Measurements from ENCODE around the gene ANKRD37.
A peak's percentile ranks its signal among the peaks of the same experiment; 100 is the strongest.

ANKRD37 gene

GRCh38 chr4:185425647-185426352 lies 29.2 kb downstream of the ANKRD37 start, which contains the start of gene UFSP2:
UFSP2 (minus strand) TSS chr4:185425964; CDS start chr4:185425868, 96 bp downstream.
- peak; percentile 93 for DNase-seq
- peak within 1 kb of the TSS; percentile 85 for H3K4me2 ChIP-seq (ENCODE audit: low read depth, low read length)
- no peaks in the 10 kb centered on the region; the same call in 1 of the 2 replicates for H3K36me3 ChIP-seq (replicated peaks; ENCODE audit: insufficient read depth, low read length)
- peaks cover 23% of the 10 kb centered on the region for H3K4me1 ChIP-seq (ENCODE audit: low read length)
- H2AFZ ChIP-seq (ENCODE audit: low read length), result peak within 1 kb of the TSS; percentile 91
- peak within 1 kb of the TSS; percentile 84 for H3K27ac ChIP-seq (ENCODE audit: low read length)
- no peaks in the 10 kb centered on the region for H3K27me3 ChIP-seq (replicated peaks; ENCODE audit: insufficient read depth, low read length)
- peak within 1 kb of the TSS; percentile 98 for H3K9ac ChIP-seq (ENCODE audit: low read length)
- peak within 1 kb of the TSS; percentile 83 for H3K4me3 ChIP-seq (ENCODE audit: low read length)
- H3F3A ChIP-seq (ENCODE audit: insufficient read depth, low read length), result peaks cover 2% of the 10 kb centered on the region; the same call in 1 of the 2 replicates
- H3K9me3 ChIP-seq (replicated peaks; ENCODE audit: insufficient read depth, low read length), result no peaks in the 10 kb centered on the region
- H3K79me2 ChIP-seq (ENCODE audit: low read length), result peaks cover 49% of the 10 kb centered on the region
- no peaks in the 10 kb centered on the region for H3K9me2 ChIP-seq (replicated peaks; ENCODE audit: insufficient read depth, low read length)
- H4K20me1 ChIP-seq (ENCODE audit: insufficient read depth, low read length), result no peaks in the 10 kb centered on the region
- TF ChIP-seq EZH2phosphoT487 (IDR thresholded peaks at IDR 0.05; ENCODE audit: low read length) (no peak), EZH2 (optimal IDR thresholded peaks at IDR 0.05; ENCODE audit: low read depth, low read length) (no peak)
- TF ChIP-seq, protein P1, sequence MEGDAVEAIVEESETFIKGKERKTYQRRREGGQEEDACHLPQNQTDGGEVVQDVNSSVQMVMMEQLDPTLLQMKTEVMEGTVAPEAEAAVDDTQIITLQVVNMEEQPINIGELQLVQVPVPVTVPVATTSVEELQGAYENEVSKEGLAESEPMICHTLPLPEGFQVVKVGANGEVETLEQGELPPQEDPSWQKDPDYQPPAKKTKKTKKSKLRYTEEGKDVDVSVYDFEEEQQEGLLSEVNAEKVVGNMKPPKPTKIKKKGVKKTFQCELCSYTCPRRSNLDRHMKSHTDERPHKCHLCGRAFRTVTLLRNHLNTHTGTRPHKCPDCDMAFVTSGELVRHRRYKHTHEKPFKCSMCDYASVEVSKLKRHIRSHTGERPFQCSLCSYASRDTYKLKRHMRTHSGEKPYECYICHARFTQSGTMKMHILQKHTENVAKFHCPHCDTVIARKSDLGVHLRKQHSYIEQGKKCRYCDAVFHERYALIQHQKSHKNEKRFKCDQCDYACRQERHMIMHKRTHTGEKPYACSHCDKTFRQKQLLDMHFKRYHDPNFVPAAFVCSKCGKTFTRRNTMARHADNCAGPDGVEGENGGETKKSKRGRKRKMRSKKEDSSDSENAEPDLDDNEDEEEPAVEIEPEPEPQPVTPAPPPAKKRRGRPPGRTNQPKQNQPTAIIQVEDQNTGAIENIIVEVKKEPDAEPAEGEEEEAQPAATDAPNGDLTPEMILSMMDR (IDR thresholded peaks at IDR 0.05; ENCODE audit: low read length), result no peak

DNA sequence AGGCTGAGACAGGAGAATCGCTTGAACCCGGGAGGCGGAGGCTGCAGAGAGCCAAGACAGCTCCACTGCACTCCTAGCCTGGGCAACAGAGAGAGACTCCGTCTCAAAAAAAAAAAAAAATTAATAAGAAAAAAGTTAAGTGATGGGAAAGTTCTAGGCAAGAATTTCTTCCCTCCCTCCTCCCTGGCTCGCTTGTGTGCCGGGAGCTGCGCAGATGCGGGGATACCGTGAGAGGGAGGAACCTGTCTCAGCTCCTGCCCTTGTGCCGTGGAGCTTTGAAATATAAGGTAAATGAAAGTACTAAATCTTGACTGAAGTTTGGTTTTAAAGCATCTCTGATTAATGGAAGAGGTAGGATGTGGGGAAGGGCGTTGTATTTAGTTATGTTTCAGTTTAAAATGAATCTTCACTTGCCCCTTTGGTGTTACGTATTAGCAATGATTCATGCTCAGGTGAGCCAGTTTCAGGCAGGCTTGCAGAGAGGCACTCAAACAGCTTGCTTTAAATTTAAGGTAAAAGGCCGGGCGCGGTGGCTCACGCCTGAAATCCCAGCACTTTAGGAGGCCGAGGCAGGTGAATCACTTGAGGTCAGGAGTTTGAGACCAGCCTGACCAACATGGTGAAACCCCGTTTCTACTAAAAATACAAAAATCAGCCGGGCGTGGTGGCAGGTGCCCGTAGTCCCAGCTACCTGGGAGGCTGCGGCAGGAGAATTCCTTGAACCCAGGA lies 30.5 kb downstream of the ANKRD37 start:
- Histone ChIP-seq H4K20me1 (ENCODE audit: insufficient read depth, low read length) (no peaks in the 10 kb centered on the region), H3K36me3 (replicated peaks; ENCODE audit: insufficient read depth, low read length) (no peaks in the 10 kb centered on the region), H3K4me3 (ENCODE audit: low read length) (no peak overlapping the region), H3K79me2 (ENCODE audit: low read length) (peaks cover 36% of the 10 kb centered on the region), H3K9me3 (replicated peaks; ENCODE audit: insufficient read depth, low read length) (no peaks in the 10 kb centered on the region), H3K27me3 (replicated peaks; ENCODE audit: insufficient read depth, low read length) (no peaks in the 10 kb centered on the region), H3K9me2 (replicated peaks; ENCODE audit: insufficient read depth, low read length) (no peaks in the 10 kb centered on the region), H3K4me1 (ENCODE audit: low read length) (peaks cover 10% of the 10 kb centered on the region), H3K27ac (ENCODE audit: low read length) (no peak overlapping the region), H3F3A (ENCODE audit: insufficient read depth, low read length) (peaks cover 2% of the 10 kb centered on the region; the same call in 1 of the 2 replicates), H3K9ac (ENCODE audit: low read length) (no peak overlapping the region), H3K4me2 (ENCODE audit: low read depth, low read length) (no peak overlapping the region), H2AFZ (ENCODE audit: low read length) (no peak overlapping the region)
- no peak for DNase-seq
- no peak for TF ChIP-seq EZH2 (optimal IDR thresholded peaks at IDR 0.05; ENCODE audit: low read depth, low read length)
- TF ChIP-seq, protein P1 (IDR thresholded peaks at IDR 0.05; ENCODE audit: low read length), result no peak
- no peak for TF ChIP-seq EZH2phosphoT487 (IDR thresholded peaks at IDR 0.05; ENCODE audit: low read length)

DNA sequence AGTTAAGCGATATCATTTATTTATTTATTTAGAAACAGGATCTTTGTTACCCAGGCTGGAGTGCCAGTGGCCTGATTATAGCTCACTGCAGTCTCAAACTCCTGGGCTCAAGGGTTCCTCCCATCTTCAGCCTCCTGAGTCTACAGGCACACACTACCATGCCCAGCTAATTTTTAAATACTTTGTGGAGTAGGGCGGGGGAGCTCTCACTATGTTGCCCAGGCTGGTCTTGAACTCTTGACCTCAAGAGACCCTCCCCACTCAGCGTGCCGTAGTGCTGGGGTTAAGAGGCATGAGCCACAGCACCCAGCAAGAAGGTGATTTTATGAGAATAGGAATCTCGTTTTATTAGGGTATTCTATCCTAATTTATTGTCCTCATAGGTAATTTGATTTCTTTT lies 33.0 kb downstream of the ANKRD37 start:
- Histone ChIP-seq H3K36me3 (replicated peaks; ENCODE audit: insufficient read depth, low read length) (no peaks in the 10 kb centered on the region), H3K4me3 (ENCODE audit: low read length) (no peak overlapping the region), H3K9me3 (replicated peaks; ENCODE audit: insufficient read depth, low read length) (no peaks in the 10 kb centered on the region), H2AFZ (ENCODE audit: low read length) (no peak overlapping the region), H3F3A (ENCODE audit: insufficient read depth, low read length) (peaks cover 2% of the 10 kb centered on the region; the same call in 1 of the 2 replicates), H3K4me1 (ENCODE audit: low read length) (no peaks in the 10 kb centered on the region), H3K4me2 (ENCODE audit: low read depth, low read length) (no peak overlapping the region), H3K27me3 (replicated peaks; ENCODE audit: insufficient read depth, low read length) (no peaks in the 10 kb centered on the region), H3K9ac (ENCODE audit: low read length) (no peak overlapping the region), H3K27ac (ENCODE audit: low read length) (no peak overlapping the region), H4K20me1 (ENCODE audit: insufficient read depth, low read length) (no peaks in the 10 kb centered on the region), H3K9me2 (replicated peaks; ENCODE audit: insufficient read depth, low read length) (no peaks in the 10 kb centered on the region), H3K79me2 (ENCODE audit: low read length) (peaks cover 10% of the 10 kb centered on the region)
- no peak for DNase-seq
- TF ChIP-seq, protein P1 (IDR thresholded peaks at IDR 0.05; ENCODE audit: low read length), result no peak
- TF ChIP-seq EZH2 (optimal IDR thresholded peaks at IDR 0.05; ENCODE audit: low read depth, low read length) (no peak), EZH2phosphoT487 (IDR thresholded peaks at IDR 0.05; ENCODE audit: low read length) (no peak)

Measured in MM.1S (cell line).